ENCODE measurements around the gene HOXD8. TPM values are rescaled to one million over a fixed set of nuclear protein-coding genes. Genes with fewer than 3 reads are reported as not detected.
A peak's percentile ranks its signal among the peaks of the same experiment; 100 is the strongest.

HOXD8 gene
- total RNA-seq, 1 experiment from 2014 or later, result 1.9 TPM

DNA sequence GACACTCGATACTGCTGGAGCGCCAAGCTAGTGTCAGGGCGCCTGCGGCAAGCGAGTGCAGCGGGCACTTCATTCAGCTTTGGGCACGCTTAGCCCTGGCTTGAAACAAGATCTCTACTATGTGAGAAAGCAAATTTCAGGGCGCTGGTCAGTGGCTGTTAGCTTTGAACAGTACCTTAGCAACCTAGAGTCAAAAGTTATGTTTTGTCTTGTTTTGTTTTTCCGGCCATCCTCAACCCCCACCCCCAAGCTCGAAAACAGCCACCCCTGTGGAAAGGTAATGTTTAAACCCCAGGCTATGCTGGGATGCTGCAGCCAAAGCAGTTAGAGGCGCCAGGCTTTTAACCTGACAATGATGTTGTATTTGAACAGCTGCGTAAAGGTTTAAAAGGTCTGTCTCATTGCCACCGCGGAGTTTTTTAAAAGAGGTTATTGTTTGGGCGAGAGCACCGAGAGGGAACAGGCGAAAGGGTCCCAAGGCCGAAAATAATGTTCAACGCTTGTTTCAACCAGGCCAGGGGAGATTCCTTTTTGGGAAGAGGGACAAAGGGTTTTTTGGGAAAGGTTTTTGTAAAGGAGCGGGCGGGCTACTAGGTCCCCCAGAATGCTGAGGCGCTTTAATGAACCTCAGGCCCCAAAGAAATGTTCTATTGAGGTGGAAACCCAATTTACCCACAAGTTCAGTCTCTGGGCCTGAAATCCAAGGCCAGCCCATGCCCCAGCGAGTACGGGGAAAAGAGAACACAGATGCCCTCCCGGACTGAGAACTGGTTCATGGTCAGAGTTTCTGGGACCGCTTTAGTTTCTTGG lies 15.2 kb upstream of the HOXD8 start:
- Histone ChIP-seq H3K27ac (ENCODE audit: low read length) (no peak overlapping the region), H2AFZ (ENCODE audit: low read length) (no peak overlapping the region), H3K9ac (ENCODE audit: low read length) (no peak overlapping the region), H3K4me1 (ENCODE audit: insufficient read depth, low read length) (no peaks in the 10 kb centered on the region), H3K4me3 (ENCODE audit: low read length) (no peak overlapping the region), H3F3A (ENCODE audit: low read length, unreplicated experiment) (no peaks in the 10 kb centered on the region), H4K20me1 (ENCODE audit: low read length) (no peaks in the 10 kb centered on the region), H3K4me2 (ENCODE audit: low read length) (peak overlapping the region; percentile 42; the same call in 1 of the 2 replicates), H3K36me3 (ENCODE audit: low read depth, low read length) (no peaks in the 10 kb centered on the region), H3K9me3 (ENCODE audit: low read length) (no peaks in the 10 kb centered on the region), H3K27me3 (ENCODE audit: low read length) (peaks cover 26% of the 10 kb centered on the region; the same call in 1 of the 2 replicates), H3K9me2 (replicated peaks; ENCODE audit: low read length) (no peaks in the 10 kb centered on the region), H3K79me2 (ENCODE audit: low read length) (no peaks in the 10 kb centered on the region)
- DNase-seq (peak; percentile 17), ATAC-seq (peak; percentile 51; the same call in 1 of the 2 replicates)
- TF ChIP-seq EZH2 (IDR thresholded peaks at IDR 0.05; ENCODE audit: low read length, unreplicated experiment) (no peak), EZH2phosphoT487 (IDR thresholded peaks at IDR 0.05; ENCODE audit: borderline replicate concordance, low read length) (no peak)
- TF ChIP-seq, protein P1, sequence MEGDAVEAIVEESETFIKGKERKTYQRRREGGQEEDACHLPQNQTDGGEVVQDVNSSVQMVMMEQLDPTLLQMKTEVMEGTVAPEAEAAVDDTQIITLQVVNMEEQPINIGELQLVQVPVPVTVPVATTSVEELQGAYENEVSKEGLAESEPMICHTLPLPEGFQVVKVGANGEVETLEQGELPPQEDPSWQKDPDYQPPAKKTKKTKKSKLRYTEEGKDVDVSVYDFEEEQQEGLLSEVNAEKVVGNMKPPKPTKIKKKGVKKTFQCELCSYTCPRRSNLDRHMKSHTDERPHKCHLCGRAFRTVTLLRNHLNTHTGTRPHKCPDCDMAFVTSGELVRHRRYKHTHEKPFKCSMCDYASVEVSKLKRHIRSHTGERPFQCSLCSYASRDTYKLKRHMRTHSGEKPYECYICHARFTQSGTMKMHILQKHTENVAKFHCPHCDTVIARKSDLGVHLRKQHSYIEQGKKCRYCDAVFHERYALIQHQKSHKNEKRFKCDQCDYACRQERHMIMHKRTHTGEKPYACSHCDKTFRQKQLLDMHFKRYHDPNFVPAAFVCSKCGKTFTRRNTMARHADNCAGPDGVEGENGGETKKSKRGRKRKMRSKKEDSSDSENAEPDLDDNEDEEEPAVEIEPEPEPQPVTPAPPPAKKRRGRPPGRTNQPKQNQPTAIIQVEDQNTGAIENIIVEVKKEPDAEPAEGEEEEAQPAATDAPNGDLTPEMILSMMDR (conservative IDR thresholded peaks at IDR 0.05; ENCODE audit: low read depth, low read length), result no peak
- BruUV-seq (replicated peaks), result no TSS peak
- intact Hi-C loops (cut with micrococcal nuclease), result loop anchor here (5.0 kb wide), 2 partner anchors 698 to 1033 kb away; no protein-coding TSS in a partner anchor
- CTCF ChIA-PET, result interaction anchor here (0.6 kb wide), 1 partner anchor 538 kb away, joined by 3 read pairs; no protein-coding TSS in a partner anchor
- POLR2A ChIA-PET (ENCODE audit: unreplicated experiment), result no interaction called here

DNA sequence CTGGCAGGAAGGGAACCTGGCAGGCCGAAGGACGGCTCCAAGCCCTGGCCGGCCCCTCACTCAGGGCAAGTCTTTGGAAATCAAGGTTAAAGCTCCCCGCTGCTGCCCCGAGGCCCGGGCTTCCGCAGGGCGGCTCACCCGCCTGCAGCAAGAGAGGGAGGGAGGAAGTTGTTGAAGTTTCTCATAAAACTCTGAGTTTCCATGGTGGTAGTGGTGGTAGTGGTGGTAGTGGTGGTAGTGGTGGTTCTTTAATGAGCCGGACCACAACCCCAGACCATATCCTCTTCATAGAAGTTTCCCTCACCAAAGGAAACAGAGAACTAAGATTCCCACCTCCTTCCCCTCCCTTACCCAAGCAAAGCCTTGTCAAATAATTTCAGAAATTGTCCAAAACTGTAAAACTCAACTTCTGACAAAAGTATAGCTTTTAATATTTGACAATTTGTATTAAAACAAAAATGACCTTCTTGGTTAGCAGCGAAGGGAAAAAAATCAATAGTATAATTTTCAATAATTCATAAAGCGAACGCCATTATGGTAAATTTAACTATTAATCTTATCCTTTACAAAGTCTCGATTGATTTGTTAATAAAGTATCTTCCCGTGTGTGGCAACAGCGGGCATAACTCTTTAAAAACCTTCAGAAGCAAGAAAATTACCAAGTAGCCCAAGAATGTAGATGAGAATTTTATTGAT lies 14.4 kb upstream of the HOXD8 start:
- Histone ChIP-seq H3K79me2 (ENCODE audit: low read length) (no peaks in the 10 kb centered on the region), H3K9me3 (ENCODE audit: low read length) (no peaks in the 10 kb centered on the region), H3K4me3 (ENCODE audit: low read length) (no peak overlapping the region), H3K4me2 (ENCODE audit: low read length) (no peak overlapping the region), H3K36me3 (ENCODE audit: low read depth, low read length) (no peaks in the 10 kb centered on the region), H3K27ac (ENCODE audit: low read length) (no peak overlapping the region), H3F3A (ENCODE audit: low read length, unreplicated experiment) (no peaks in the 10 kb centered on the region), H2AFZ (ENCODE audit: low read length) (no peak overlapping the region), H4K20me1 (ENCODE audit: low read length) (no peaks in the 10 kb centered on the region), H3K9me2 (replicated peaks; ENCODE audit: low read length) (no peaks in the 10 kb centered on the region), H3K9ac (ENCODE audit: low read length) (no peak overlapping the region), H3K27me3 (ENCODE audit: low read length) (peaks cover 23% of the 10 kb centered on the region; the same call in 1 of the 2 replicates), H3K4me1 (ENCODE audit: insufficient read depth, low read length) (no peaks in the 10 kb centered on the region)
- no TSS peak for BruUV-seq (replicated peaks)
- intact Hi-C loops (cut with micrococcal nuclease), result loop anchor here (5.0 kb wide), 2 partner anchors 697 to 1032 kb away; no protein-coding TSS in a partner anchor
- TF ChIP-seq EZH2phosphoT487 (IDR thresholded peaks at IDR 0.05; ENCODE audit: borderline replicate concordance, low read length), result no peak
- TF ChIP-seq, protein P1 (conservative IDR thresholded peaks at IDR 0.05; ENCODE audit: low read depth, low read length), result no peak
- POLR2A ChIA-PET (ENCODE audit: unreplicated experiment), result no interaction called here
- DNase-seq, result no peak
- CTCF ChIA-PET, result interaction anchor here (0.6 kb wide), 1 partner anchor 537 kb away, joined by 3 read pairs; no protein-coding TSS in a partner anchor
- no peak for ATAC-seq
